ENCODE results near the gene SACM1L. TPM values are rescaled to one million over a fixed set of nuclear protein-coding genes. Genes with fewer than 3 reads are reported as not detected.

The SACM1L gene
- total RNA-seq, 1 experiment from 2014 or later: 51.0 TPM

- Histone ChIP-seq H3K9me3 (no peaks in the 10 kb centered on the region), H3K4me3 (ENCODE audit: low read depth, low read length) (no peak overlapping the region), H3K36me3 (ENCODE audit: control insufficient read depth, insufficient read depth, low read length) (no peaks in the 10 kb centered on the region), H3K4me1 (peaks cover 6% of the 10 kb centered on the region), H3K27me3 (replicated peaks; ENCODE audit: control insufficient read depth, insufficient read depth, low read length) (no peaks in the 10 kb centered on the region)
- Mint-ChIP-seq H3K9me3 (ENCODE audit: unreplicated experiment) (peaks cover under 1% of the 10 kb centered on the region), H3K36me3 (ENCODE audit: insufficient read depth, unreplicated experiment) (no peaks in the 10 kb centered on the region), H3K4me3 (ENCODE audit: unreplicated experiment) (no peak overlapping the region), H3K27me3 (ENCODE audit: insufficient read depth, unreplicated experiment) (no peaks in the 10 kb centered on the region), H3K27ac (ENCODE audit: unreplicated experiment) (peak overlapping the region; percentile 60), H3K4me1 (ENCODE audit: low read depth, unreplicated experiment) (peaks cover 10% of the 10 kb centered on the region)
- BruUV-seq (replicated peaks): no TSS peak
- intact Hi-C loops (cut with micrococcal nuclease; ENCODE audit: unreplicated experiment): loop anchor here (1.0 to 5.0 kb wide), 3 partner anchors 70 to 315 kb away; no protein-coding TSS in a partner anchor
- ChIA-PET POLR2A (no interaction called here), CTCF (interaction anchor here (3.2 kb wide), 1 partner anchor 71 kb away, joined by 30 read pairs; no protein-coding TSS in a partner anchor)
- no peak for DNase-seq
- no peak for TF ChIP-seq CTCF (IDR thresholded peaks at IDR 0.05; ENCODE audit: insufficient read depth in 1 of 2, low read depth in 1 of 2, low read length in 1 of 2, severe bottlenecking in 1 of 2, unreplicated experiment in 1 of 2)
These were observed 72.6 kb downstream of the SACM1L start for GRCh38 chr3:45761831-45762230.

GRCh38 chr3:45762647-45763302, 73.6 kb downstream of the SACM1L start:
- Mint-ChIP-seq H3K27me3 (ENCODE audit: insufficient read depth, unreplicated experiment) (no peaks in the 10 kb centered on the region), H3K4me3 (ENCODE audit: unreplicated experiment) (no peak overlapping the region), H3K4me1 (ENCODE audit: low read depth, unreplicated experiment) (peaks cover 7% of the 10 kb centered on the region), H3K9me3 (ENCODE audit: unreplicated experiment) (peaks cover 10% of the 10 kb centered on the region), H3K27ac (ENCODE audit: unreplicated experiment) (no peak overlapping the region), H3K36me3 (ENCODE audit: insufficient read depth, unreplicated experiment) (no peaks in the 10 kb centered on the region)
- no peaks in the 10 kb centered on the region for H3K9me3 ChIP-seq
- CTCF ChIA-PET: interaction anchor here (1.0 to 3.2 kb wide), 2 partner anchors 70 to 167 kb away, joined by 3 to 30 read pairs; no protein-coding TSS in a partner anchor
- no peaks in the 10 kb centered on the region for H3K27me3 ChIP-seq (replicated peaks; ENCODE audit: control insufficient read depth, insufficient read depth, low read length)
- H3K4me1 ChIP-seq: peaks cover 6% of the 10 kb centered on the region
- no peak for DNase-seq
- POLR2A ChIA-PET: no interaction called here
- intact Hi-C loops (cut with micrococcal nuclease; ENCODE audit: unreplicated experiment): loop anchor here (5.0 kb wide), 1 partner anchor 315 kb away; no protein-coding TSS in a partner anchor
- no peak for TF ChIP-seq CTCF (IDR thresholded peaks at IDR 0.05; ENCODE audit: insufficient read depth in 1 of 2, low read depth in 1 of 2, low read length in 1 of 2, severe bottlenecking in 1 of 2, unreplicated experiment in 1 of 2)
- no peaks in the 10 kb centered on the region for H3K36me3 ChIP-seq (ENCODE audit: control insufficient read depth, insufficient read depth, low read length)
- no peak overlapping the region for H3K4me3 ChIP-seq (ENCODE audit: low read depth, low read length)
- no TSS peak for BruUV-seq (replicated peaks)

- no peak for TF ChIP-seq CTCF (IDR thresholded peaks at IDR 0.05; ENCODE audit: insufficient read depth in 1 of 2, low read depth in 1 of 2, low read length in 1 of 2, severe bottlenecking in 1 of 2, unreplicated experiment in 1 of 2)
- Mint-ChIP-seq H3K27me3 (ENCODE audit: insufficient read depth, unreplicated experiment) (peaks cover 3% of the 10 kb centered on the region), H3K4me3 (ENCODE audit: unreplicated experiment) (no peak overlapping the region), H3K27ac (ENCODE audit: unreplicated experiment) (no peak overlapping the region), H3K9me3 (ENCODE audit: unreplicated experiment) (peaks cover 11% of the 10 kb centered on the region), H3K36me3 (ENCODE audit: insufficient read depth, unreplicated experiment) (no peaks in the 10 kb centered on the region), H3K4me1 (ENCODE audit: low read depth, unreplicated experiment) (peaks cover 7% of the 10 kb centered on the region)
- ChIA-PET CTCF (interaction anchor here (1.0 to 3.2 kb wide), 2 partner anchors 69 to 166 kb away, joined by 3 to 30 read pairs; no protein-coding TSS in a partner anchor), POLR2A (no interaction called here)
- intact Hi-C loops (cut with micrococcal nuclease; ENCODE audit: unreplicated experiment): loop anchor here (5.0 kb wide), 1 partner anchor 314 kb away; no protein-coding TSS in a partner anchor
- no peaks in the 10 kb centered on the region for H3K36me3 ChIP-seq (ENCODE audit: control insufficient read depth, insufficient read depth, low read length)
- BruUV-seq (replicated peaks): no TSS peak
- no peaks in the 10 kb centered on the region for H3K9me3 ChIP-seq
- no peaks in the 10 kb centered on the region for H3K27me3 ChIP-seq (replicated peaks; ENCODE audit: control insufficient read depth, insufficient read depth, low read length)
- DNase-seq: no peak
- H3K4me1 ChIP-seq: peaks cover 6% of the 10 kb centered on the region
- H3K4me3 ChIP-seq (ENCODE audit: low read depth, low read length): no peak overlapping the region
These were observed 74.1 kb downstream of the SACM1L start for GRCh38 chr3:45763303-45763675.

All from Caco-2 (cell line).